NCI-H146 treated with DMSO at 0.1 percent for 48 hours (cell line): ENCODE results near the gene RNF43.
"Not testable (repeated sequence)": the region's sequence is repeated elsewhere in the genome, so short reads cannot be mapped to it uniquely, and the experiment has no call there.

ENCODE experiments used
- DNase-seq: peaks from one replicate; lab custom pipeline; 2025; ENCODE audit not compliant: unreplicated experiment; lab: John Stamatoyannopoulos, UW

The RNF43 gene

DNA sequence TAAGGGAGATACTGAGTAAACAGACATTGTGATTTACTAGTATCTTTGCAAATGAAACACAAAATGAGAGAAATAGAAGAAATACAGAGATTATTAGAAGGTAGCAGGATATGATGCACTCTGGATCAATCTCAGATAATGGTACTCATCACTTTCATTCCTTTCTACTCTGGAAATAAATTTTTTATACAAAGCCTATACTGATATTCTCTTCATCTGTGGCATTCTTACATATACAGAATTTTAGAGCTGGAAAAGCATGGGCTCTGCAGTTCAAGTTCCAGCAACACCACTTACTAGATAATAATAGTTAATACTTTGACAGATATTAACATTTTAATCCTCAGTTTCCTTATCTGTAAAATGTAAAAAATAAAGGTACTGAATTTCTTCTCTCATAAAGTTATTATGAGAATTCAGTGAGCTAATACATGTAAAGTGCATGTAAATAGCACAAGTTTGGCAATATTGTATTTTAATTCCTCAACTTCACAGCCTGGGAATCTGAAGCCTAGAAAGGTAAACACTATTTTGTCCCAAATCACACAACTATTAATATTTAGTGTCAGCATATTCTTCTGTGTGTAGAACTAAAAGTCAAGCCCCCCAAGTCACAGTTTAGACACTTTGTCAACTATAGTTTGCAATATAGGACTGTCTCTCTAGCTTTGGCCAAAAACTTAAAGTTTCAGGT, 6.5 kb downstream of the RNF43 start:
- DNase-seq, result no peak

DNA sequence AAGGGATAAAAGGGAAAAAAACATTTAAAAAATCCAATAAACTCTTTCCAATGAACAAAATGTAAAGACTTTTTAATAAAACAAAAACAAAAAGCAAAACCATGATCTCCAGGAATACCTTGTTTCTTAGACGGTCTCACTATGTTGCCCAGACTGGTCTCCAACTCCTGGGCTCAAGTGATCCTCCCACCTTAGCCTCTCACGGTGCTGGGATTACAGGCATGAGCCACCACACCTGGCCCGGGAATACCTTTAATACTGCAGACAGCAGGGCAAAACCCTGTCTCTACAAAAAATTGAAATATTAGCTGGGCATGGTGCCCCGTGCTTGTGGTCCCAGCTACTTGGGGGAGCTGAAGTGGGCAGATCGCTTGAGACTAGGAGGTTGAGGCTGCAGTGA, 7.9 kb downstream of the RNF43 start:
- no peak for DNase-seq

DNA sequence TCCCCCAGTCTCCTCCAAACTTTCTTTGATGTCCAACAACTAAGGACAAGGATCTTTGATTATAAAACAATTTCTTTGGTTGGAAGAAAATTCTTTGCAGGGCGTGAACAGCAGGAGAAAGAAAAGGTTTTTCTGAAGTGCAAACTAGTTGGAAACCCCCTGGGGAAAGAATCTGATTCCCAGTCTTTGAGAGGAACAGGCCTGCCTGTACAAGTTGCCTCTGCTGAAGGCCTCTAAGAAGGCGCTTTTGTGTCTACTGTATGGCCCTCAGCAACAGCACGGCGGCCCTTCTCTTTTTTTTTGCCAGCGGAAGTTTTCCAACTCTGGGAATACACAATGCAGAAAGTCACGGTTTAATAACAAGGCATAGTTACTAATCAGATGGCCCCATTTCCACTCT, 14.0 kb downstream of the RNF43 start:
- no peak for DNase-seq

DNA sequence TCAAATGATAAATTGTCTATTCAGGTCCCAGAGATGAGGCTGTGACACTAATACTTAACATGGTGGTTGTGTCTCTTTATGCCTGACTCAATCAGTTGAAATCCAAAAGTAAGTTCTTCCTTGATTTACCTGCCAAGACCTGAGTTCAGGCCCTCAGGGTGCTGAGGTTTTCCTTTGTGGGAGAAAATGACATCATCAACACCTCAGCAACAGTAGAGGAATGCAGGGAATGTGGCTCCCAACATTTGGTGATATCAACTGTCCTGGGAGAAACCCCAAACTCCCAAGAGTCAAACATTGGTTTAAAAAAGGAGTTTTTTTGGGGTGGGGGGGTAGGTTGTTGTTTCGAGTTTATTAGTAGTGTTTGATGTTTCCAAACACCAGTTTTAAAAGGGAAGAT, 14.7 kb downstream of the RNF43 start:
- DNase-seq, result no peak

DNA sequence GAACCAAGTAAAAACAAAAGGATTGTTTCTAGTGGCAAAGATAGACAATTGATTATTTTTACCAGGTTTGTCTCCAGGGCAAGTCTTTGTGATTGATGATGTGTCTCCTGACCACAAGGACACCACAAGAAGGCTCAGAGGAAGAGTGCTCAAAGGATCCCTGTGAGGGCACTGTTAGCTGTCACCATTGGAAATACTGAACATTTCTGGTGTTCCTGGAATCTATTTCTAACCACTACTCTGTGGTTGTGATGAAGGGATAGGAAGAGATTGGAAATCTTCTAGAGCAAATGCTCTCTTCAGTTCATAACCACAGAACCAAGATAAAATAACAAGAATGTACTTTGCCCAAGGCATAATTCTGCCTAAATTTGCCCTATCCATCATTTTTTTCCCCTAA, 15.3 kb downstream of the RNF43 start:
- DNase-seq, result no peak

DNA sequence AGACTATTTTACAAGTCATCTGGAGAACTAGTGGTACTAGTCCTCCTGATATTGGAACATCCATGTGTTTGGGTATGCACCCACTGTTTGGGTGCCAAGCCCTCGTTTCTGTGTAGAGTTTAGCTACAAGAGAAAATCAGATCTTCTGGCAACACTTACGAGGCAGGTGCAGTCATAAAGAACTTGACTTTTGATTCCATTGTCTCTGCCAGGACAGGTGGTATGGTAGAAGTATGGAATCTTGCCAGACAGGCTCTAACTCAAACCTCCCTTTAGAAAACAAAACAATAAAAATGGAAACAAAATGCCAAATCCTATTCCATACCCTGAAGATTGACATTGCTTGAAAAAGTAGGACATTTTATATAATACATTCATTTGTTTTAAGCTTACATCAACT, 16.0 kb downstream of the RNF43 start:
- no peak for DNase-seq

DNA sequence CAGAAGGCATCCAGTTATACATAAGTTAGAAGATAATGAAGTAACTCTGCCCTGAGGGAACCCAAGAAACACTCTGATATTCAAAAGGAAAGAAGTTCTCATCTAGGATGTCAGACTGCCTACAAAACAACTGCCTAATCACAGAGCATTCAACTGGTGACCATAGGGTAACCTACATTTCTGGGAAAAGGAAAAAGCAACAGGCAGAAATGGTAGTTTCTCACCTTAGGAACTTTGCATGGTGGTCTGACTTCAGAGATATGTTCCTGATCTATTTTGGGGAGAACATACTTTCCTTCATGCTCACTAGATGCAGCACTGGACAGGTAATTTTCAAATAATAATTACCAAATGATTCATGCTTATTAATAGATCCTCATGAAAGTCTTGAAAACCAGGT, 16.5 kb downstream of the RNF43 start:
- no peak for DNase-seq

DNA sequence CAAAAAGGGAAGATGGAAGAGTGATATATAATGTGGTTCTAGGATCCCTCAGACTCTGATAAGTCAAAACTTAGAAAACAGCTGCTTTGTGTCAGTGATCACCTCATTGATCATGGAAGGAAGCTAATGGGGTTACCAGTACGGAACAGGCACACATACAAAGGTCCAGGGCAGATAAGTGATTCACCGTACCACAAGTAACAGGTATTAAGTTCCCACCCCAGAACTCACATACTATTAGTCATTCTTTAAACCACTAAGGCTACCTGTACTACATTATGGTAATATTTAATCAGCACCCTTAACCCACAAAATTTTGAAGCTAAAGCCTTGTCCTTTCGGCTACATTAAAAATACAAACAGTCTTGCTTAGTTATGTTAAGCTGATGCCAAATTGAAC, 17.4 kb downstream of the RNF43 start:
- no peak for DNase-seq

DNA sequence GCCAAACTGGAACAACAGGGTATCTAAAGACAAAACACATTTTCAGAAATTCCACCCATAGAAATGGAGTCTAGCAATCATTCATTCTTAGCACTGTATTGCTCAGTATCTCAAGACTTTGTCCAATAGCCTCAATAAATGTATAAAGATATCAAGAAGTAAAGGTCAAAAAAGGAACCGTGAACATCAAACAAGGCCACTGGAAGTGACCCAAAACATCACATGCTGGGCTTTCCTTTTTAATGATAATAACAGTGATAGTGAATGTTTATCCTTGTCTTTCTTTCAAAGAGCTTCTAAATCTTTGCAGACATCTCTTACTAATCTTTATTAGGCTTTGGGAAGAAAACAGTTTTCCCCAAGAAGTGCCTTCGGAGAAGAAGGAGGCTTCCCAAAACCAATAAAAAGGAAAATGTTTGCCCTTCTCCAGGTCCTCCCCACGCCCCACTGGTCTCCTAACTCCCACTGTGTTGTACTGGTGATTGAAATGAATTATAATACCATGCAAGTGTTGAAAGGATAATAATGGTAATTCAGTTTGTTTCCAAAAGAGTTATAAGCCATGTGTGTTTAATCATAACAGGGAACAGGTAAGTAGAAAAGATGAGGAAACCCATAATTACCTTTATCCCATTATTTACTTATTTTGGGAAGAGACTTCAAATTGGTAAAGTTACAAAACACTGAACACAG, 18.6 kb downstream of the RNF43 start:
- no peak for DNase-seq

DNA sequence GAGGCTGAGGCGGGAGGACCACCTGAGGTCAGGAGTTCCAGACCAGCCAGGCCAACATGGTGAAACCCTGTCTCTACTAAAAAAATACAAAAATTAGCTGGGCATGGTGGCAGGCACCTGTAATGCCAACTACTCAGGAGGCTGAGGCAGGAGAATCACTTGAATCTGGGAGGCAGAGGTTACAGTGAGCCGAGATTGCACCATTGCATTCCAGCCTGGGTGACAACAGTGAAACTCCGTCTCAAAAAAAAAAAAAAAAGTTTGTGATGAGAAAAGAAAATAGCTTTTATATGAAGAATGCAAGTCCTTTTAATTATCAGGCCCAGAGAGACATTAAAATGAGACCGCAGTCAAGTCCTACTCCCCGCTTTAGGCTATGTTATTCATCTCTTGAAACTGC, 19.9 kb downstream of the RNF43 start:
- not testable (repeated sequence) for DNase-seq

DNA sequence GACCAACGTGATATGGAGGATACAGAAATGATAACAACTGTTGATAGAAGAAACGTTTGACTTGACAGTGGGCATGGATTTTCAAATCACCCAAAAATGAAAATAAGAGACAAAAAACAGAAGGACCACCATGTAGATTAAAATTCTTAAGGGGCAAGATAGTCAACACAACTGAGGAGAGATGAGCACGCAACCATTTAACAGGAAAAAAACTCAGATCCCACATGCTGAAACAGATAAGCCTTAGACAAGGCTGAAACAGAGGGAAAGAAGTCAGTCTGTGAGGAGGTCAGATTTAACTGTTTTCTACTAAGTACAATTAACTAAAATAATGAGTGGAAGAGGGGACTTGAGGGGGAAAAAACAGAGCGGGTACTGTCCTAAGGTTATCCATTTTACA, 21.2 kb downstream of the RNF43 start:
- DNase-seq, result no peak

DNA sequence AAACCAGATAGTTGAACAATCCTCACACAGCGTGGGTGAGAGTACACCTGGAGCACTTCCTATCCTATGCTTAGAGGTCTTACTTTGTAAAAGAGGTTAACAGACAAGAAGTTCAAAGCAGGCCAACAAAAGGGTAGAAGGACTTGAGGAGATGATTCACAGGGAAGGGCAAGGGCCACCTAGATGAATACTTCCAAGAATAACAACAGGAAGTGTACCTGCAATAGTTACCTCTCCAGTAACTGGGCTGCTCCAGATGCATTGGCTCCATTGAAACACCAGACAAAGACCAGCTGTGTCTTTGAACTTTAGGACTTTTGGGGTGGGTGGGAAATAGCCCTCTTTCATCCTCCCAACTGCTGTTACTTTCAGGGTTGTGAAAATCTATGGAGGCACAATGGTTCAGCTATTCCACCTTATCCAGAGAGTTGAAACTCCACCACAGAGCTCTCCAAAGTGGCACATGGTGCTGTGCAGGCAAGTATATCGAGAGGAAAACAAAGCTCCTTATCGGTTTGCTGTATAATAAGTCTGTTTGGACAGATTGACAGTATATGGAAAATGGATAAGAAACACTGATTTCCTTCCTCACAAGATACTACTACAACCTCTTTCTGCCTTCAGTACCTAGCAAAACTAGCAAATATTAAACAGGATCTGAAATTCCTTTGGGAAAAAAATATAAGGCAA, 22.7 kb downstream of the RNF43 start:
- DNase-seq, result no peak

DNA sequence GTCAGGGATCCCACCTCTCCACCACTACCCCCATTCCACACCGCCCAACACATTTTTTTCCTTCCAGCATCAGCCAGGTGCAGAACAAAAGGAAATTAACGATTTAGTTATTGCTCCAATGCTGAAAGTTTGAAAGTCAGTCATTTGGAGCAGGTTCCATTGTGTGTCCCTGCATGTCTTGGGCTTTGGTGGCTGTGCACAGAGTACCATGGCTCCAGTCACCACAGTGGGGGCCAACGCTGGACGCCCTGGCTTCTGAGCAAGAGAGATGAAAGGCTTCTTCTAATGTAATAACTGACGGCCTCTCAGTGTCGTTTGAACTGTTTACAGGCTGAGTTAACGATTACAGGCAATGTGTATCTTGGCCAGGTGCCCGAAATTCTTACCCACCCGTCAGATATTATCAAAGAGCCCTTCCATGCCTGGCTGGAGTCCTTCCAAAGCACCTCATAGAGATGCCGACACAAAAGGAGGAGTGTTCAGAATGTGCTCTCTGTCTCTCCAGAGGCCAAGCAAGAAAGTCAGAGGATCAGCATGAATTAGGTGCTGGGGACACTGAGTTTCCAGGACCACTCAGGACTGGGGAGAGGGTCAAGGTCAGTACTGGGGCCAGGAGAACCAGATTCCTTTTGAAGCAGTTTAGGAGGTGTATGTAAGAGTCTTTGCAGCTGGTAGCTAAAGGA, 25.9 kb downstream of the RNF43 start:
- peak; percentile 84 for DNase-seq

DNA sequence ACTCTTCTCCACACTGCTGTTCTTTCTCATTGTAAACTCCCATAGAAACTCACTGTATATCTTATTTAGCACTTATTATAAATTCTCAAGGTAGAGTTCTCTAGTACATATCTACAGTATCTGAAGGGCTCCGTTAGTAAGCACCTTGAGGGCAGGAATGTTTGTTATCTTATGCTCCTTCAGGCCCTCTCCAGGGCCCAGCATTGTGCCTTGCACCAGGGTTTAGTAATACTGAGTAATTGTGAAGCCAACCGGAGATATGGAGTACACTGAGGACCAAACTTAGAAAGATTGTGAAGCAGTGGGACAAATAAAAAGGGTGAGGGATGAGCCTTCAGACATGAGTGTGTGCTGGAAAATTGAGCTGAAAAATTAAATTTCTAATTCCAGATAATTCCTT, 26.4 kb downstream of the RNF43 start:
- DNase-seq, result no peak

DNA sequence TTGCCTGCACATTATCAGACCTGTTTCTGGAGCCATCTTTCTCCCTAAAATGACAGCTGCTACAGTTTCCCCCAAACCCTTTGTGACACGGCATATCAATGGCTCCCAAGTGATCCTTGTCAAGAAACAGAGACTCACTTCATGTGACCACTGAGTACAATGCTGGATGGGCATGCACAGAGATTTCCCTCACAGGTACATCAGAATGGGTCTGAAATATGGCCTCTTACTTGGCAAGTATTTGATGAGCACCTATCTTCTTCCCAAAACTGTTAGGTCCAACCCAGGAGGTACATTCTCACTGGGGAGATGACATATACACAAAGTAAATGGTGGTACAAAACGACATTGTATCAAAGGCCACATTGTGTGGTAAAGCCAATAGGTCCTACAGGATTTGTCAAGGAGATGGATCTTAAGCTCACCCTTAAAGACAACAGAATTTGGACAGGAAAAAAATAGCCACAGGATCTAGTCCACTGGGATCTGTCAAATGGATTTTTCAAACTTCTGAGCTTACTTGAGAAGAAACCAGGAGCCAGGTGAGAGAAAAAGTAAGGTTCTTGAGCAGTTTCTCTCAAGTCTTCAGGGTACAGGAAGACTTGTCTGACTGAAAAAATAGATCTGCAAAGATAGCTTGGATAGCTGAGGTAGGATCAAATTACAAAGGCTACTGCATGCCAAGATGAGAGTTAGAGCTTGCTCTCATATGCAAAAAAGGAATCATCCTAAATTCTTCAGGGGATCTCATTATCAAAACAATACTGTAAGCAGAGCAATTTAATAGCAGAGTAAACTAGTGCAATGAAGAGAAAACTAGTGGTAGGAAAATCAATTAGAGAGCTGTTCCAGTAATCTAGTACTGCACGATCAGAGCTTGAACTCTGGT, 28.8 kb downstream of the RNF43 start:
- DNase-seq, result no peak

DNA sequence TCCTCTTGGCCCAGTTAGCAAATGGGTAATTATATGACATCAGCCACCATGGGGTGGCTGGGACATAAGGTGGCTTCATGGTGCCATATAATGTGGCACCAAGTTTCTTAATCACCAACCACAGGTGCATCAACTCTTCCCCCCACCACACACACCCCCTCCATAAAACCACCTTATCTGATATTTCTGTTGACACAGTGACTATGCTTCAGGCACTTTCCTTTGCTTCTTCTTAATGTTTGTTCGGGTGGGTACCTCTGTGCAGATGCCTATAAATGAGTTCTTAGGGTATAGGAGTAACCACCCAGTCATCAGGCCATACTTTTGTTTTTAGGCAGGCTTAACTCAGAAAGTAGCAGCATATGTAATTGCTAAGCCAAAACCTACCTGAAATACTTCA, 29.5 kb downstream of the RNF43 start:
- no peak for DNase-seq

DNA sequence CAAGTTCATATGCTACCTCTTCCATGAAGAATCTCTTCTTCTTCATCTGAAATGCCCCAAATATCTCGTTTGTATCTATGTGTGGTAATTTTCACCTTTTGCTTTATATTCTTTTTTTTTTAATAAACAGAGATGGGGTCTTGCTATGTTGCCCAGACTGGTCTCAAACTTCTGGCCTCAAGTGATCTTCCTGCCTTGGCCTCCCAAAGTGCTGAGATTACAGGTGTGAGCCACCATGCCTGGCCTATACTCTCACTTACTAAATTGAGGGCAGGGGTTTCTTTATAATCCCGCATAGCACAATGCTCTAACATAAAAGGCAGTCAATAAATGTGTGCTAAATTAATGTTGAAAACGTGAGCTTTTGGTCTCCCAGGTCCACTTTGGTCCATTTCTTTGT, 30.6 kb downstream of the RNF43 start:
- DNase-seq, result no peak

DNA sequence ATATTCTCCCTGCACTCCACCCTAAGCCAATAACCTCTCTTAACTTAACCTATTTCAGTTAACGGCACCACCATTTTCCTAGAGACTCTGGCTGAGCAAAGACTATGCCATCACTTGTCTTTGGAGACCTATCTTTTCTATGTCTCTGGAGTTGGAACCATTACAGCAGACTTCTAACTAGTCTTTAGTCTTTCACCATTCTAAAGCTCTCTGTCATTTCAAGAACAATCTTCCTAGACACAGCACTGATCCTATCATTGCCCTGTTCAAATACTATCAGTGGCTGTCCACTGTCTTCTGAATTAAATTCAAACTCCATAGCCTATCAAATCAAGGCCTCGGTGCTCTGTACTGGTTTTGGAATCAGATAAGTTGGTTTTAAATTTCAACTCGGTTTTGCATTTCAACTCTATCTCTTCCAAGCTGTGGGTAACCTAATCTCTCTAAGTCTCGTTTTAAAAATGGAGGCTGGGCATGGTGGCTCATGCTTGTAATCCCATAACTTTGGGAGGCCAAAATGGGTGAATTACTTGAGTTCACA, 31.9 kb downstream of the RNF43 start:
- DNase-seq, result no peak

DNA sequence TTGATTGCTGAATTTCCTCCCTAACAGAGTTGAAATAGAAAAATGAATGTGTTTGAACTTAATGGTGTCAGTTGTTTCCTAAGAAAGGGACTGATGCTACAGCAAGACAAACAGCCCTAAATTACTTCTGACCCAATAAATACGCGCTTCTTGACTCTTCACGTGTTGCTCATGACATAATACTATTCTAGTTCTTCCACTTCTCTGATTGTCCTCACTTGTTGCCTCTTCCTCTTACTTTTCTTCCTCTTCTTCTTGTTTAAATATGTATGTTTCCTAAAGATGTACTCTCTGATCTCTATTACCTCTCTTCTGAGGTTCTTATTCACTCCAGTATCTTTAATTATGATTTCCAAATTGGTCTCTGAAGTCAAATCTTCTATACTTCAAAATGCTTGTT, 32.4 kb downstream of the RNF43 start:
- DNase-seq, result no peak

DNA sequence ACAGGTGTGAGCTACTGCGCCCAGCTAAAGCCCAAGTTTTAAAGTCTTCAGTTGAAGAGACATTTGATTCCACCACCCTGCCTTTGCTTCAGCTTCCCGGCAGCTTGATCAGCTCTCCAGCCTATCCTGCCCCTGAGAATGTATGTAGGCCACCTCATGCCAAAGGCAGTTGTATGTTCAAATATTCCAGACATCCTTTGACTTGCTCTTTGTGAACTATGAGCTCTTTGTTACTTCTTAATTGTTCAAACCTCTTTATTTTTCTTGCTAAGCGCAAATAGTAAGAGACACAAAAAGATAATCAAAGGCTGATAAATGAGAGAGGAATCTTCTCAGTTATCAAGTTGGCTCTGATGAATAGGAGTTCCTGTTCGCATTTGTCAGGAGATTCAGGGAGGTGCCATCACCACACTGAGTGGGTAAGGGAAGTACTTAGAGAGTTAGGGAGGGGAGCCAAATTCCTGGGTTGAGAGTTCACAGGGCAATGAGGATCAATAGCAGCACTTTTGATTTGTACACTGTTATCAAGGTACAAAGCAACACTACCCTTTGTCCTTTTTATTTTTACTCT, 33.4 kb downstream of the RNF43 start:
- no peak for DNase-seq
